GM19468 (cell line): ENCODE measurements around the gene CAMK1.
A peak's percentile ranks its signal among the peaks of the same experiment; 100 is the strongest.
"Not testable (repeated sequence)": the region's sequence is repeated elsewhere in the genome, so short reads cannot be mapped to it uniquely, and the experiment has no call there.

Experiments
- ATAC-seq: cut with Tn5 transposase; IDR thresholded peaks from one replicate; pipeline ENCODE4 v1.9.1; 2021; ENCODE audit warnings: mild to moderate bottlenecking, moderate library complexity, moderate number of reproducible peaks; ENCODE audit not compliant: unreplicated experiment; ENCODE audit errors: extremely low read depth

The CAMK1 gene

DNA sequence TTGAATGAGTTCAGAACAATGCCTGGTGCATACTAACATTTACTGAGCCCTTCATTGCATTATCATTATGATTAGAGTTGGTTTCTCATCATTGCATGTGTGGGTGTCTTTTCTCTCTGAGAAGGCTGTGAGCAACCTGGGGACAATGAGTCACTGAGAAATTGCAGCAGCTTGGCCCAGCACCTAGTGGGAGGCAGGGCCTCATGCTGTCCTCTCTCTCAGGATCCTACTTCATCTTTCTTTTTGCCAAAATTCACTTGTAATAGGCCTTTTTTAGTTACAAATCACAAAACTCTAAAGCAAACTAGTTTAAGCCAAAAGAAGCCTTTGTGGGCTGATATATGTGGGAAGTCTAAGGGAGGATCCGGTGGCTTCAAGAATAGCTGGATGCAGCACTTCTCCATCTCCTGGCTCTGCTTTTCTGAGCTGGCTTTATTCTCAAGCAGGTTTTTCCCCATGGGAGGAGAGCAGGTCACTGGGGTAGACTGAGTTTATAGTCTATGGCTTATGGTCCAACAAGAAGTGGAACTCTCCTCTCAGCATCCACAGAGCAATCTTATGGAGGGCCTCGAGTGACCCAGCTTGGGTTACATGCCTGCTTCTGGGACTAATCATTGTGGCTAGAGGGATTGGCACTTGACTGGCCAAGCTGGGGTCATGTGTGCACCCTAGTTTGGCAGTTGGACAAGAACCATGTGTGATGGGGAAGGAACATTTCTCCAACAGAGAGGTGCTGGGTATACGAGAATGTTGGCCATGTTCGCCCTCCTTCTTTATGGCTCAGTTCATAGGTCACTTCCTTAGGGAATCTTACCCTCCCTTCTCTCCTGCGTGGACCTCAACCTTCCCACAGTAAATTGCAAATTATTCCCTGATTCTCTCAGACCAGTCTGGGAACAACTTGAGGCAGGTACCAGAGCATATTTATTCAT, 8.7 kb upstream of the CAMK1 start:
- no peak for ATAC-seq

DNA sequence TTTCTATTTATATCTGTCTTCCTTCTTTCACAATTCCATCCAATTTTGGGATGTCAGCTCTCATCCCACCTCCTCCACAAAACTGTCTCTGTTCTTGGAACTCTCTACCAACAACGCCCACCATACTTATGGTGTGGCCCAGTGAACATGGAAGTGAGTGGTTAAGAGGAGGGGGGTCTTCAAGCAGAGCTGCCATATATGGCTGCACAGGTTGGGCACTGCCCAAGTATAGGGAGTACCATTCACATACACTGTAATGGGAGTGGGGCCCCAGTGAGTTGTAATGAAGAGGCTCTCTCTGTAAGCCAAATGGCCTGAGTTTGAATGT, 7.9 kb upstream of the CAMK1 start:
- no peak for ATAC-seq

DNA sequence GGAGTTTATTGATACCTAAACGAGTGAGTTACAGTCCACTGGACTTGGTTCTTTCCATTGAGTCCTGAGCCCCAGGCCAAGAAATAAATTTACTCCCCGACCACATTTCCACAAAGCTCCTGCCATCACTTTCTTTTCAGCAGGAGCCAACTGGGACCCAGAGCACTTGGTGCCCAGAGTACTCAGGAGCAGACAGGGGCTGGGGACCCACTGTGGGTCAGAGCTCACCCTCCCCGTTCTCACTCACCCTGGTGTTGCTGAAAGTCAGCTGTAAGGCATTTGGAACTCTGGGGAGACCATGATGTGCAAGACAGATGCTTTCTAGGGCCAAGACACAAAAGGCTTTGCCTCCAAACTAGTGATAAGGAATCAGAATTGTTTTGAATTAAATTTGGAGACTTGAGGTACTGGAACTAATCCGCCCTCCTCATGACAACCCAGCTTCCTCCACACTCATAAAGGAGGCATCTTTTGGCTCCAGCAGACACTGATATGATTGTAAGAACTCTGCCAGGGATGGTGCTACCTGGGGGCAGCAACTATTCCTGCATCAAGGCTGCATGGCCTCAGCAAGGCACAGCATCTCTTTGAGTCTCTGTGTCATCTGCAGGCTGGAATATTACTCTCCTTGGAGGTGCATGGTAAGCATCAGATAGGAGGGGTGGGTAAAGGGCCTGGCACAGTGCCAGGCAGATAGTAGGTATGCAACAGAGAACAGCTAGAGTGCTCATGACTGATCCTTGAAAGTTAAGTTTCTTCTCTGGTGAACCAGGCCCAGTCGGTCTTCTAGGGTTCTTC, 7.3 kb upstream of the CAMK1 start:
- ATAC-seq, result no peak

- ATAC-seq, result not testable (repeated sequence)
These were observed 1.3 kb upstream of the CAMK1 start for GRCh38 chr3:9771007-9771406.

GRCh38 chr3:9770276-9770812, 597 bp upstream of the CAMK1 start:
- no peak for ATAC-seq

- no peak for ATAC-seq
These were observed 735 bp downstream of the CAMK1 start for GRCh38 chr3:9769012-9769411.

GRCh38 chr3:9768141-9768775, 1.5 kb downstream of the CAMK1 start:
- no peak for ATAC-seq

DNA sequence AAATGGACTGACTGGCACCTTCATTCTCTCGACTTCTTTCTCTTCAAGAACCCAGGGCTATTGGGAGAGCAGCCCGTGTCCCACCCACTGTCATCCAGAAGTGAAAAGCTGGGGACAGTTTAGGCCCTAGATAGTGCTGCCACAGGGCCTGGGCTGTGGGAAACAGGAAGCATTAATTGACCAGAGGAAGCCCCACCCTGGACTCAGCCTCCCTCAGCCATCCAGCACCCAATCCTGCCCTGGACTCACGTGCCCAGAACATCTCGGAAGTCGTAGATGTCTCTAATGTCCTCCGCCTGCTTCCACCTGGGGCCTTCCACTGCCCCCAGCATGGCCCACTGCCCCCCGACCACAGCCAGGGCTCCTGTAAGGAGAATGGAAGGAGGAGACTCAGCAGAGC, 2.3 kb downstream of the CAMK1 start:
- ATAC-seq, result no peak

- ATAC-seq, result no peak
These were observed 3.9 kb downstream of the CAMK1 start for GRCh38 chr3:9765865-9766264.

- no peak for ATAC-seq
These were observed 6.9 kb downstream of the CAMK1 start for GRCh38 chr3:9762871-9763270.

- ATAC-seq, result no peak
These were observed 7.8 kb downstream of the CAMK1 start for GRCh38 chr3:9761919-9762318.

DNA sequence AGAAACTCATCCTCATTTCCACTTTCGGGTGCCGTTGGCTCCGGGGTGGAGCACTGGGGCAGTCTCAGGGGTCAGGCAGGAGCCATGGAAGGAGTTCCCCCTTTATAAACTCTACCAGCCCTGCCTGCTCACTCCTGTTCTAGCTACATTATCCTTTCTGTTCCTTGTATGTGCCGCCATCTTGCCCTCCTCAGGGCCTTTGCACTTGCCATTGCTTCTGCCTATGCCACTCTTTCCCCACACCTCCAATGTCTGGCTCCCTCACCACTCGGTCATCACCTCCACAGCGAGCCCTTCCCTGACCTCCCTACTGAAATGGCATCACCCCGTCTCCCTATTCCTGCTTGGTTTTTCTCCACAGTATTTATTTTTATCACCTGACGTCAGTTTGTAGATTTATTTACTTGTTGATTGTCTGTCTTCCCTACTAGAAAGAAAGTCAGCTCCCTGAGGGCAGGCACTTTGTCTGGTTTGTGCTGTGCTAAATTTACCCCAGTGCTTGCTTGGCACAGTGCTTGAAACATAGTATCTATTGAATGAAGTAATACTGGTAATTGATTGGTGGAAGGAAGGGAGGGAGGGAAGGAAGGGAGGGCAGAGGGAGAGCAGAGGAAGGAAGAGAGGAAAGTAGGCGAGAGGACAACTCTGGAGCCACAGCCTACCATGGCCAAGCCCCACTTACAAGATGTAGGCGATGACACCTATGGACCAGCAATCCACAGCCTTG, 8.8 kb downstream of the CAMK1 start:
- no peak for ATAC-seq

DNA sequence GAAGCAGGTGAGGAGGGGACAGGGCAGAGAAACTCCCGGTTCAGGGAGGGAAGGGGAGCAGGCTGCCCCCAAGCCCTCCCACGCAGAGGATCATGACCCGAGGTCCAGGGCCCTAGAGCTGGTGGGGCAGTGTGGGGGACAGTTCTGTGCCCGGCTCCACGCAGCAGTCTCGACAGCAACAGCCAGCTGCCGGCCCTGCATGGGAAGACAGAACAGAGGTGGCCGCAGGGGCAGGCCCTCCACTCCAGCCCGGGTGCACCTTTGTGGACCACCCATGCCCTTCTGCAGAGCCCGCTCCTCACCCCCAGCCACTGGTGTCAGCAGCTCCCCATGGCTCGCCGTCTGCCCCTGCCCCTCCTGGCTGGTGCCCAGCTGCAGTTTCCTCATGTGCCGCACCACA, 12.3 kb downstream of the CAMK1 start:
- no peak for ATAC-seq

GRCh38 chr3:9754678-9755077, 15.1 kb downstream of the CAMK1 start:
- ATAC-seq, result no peak

- no peak for ATAC-seq
These were observed 19.0 kb downstream of the CAMK1 start for GRCh38 chr3:9750556-9751411.

- ATAC-seq, result peak; percentile 92
These were observed 19.8 kb downstream of the CAMK1 start, which contains the start of gene OGG1 for GRCh38 chr3:9749645-9750555. TSS of gene OGG1 (plus strand) at chr3:9749952. CDS start at chr3:9750287, 335 bp downstream.

GRCh38 chr3:9749296-9749644, 20.5 kb downstream of the CAMK1 start:
- no peak for ATAC-seq

DNA sequence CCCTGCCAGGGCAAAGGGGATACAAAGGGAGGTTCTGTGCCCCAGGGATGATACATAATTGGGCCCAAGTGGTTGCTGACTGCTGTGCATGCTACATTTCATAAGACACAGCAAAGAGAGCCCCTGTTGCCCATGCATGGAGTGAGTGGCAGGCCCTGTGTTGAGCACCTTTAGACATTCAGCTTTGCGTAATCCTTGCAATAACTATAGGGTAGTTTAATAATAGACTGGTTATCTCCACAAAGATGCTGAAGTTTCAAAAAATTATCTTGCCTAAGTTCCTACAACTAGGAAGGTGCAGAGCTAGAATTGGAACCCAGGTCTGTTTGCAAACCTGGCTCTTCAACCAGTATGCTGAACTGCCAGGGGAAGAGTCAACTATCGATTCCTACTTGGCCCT, 21.7 kb downstream of the CAMK1 start:
- no peak for ATAC-seq
